HAP-1 (cell line): ENCODE results near the gene SACM1L.

Experiments
- DNase-seq, 2 experiments: peaks; one replicate each; pipeline ENCODE4 v3.0.0-alpha.2; 2016 to 2020; ENCODE audit warnings: low spot score in 2 of 2
- H3K27me3 ChIP-seq: fragments of 250-450 bp; sonication (Bioruptor Pico); 2 replicates; pipeline ENCODE4 v1.5.1; 2020; ENCODE audit warnings: low read depth, mild to moderate bottlenecking, moderate library complexity
- H3K36me3 ChIP-seq: fragments of 250-450 bp; sonication (Bioruptor Pico); replicated peaks from 2 replicates; pipeline ENCODE4 v1.5.1; 2020; ENCODE audit warnings: mild to moderate bottlenecking
- H3K4me1 ChIP-seq: fragments of 250-450 bp; sonication (Bioruptor Pico); 2 replicates; pipeline ENCODE4 v1.5.1; 2020; ENCODE audit warnings: mild to moderate bottlenecking
- H3K4me3 ChIP-seq: fragments of 250-450 bp; sonication (Bioruptor Pico); 2 replicates; pipeline ENCODE4 v1.5.1; 2020; ENCODE audit warnings: mild to moderate bottlenecking, moderate library complexity
- H3K9me3 ChIP-seq: fragments of 250-450 bp; sonication (Bioruptor Pico); 2 replicates; pipeline ENCODE4 v1.5.1; 2020; ENCODE audit warnings: mild to moderate bottlenecking, moderate library complexity
- in situ Hi-C: fragments of 300-500 bp; cut with MboI; formaldehyde crosslinking; loops from 3 replicates; pipeline ENCODE4 v1.14.3; 2020; ENCODE audit warnings: low sequenced_read_pairs, inconsistent platforms, mixed read lengths

SACM1L gene

DNA sequence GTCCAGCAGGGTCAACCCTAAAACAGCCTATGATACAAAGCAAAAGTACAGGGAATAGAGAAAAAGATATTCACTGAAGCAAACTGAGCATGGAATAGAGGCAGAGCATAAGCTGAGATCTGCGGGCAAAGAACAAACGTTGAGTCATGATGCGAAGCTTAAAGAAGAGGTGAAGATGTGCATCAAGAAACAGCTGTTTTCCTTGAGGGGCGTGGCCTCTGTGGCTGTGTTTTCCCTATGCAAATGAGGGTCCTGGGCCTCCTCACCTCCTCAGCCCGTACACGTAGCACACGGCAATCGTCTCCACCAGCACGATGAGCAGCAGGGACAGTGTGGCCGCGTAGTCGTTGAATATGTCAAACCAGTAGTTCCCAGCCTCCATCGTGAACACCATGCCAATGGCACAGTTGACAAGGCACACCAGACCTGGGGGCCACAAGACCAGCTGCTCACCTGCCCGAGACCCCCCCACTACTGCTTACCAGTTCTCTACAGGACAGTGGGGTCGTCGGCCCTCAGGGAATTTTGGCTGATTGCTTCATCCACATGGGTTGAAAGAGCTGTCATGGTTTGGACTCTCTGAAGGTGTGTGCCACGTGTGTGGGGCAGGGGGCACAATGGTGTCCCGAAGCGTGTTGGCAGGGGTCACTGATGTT lies 73.6 kb downstream of the SACM1L start:
- Histone ChIP-seq H3K4me1 (no peaks in the 10 kb centered on the region), H3K27me3 (no peaks in the 10 kb centered on the region), H3K9me3 (no peaks in the 10 kb centered on the region), H3K36me3 (no peaks in the 10 kb centered on the region), H3K4me3 (no peak overlapping the region)
- in situ Hi-C loops: no loop called here
- no peak for DNase-seq

DNA sequence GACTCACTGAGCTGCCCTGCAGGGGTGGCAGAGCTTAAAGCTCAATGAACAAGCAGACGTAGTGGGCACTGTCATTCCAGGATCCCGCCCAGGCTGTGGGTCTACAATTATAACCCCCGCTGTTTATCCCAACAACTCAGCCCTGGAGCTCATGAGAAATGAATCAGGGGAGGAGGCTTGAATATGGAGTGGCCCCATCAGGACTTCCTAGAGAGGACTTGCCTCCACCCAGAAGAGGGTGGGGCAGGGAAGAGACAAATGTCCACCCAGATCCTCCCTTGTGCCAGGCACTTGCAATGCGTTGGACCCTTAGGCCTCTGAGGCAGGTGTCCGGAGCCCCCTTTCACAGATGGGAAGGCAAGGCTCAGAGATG lies 74.1 kb downstream of the SACM1L start:
- DNase-seq: no peak
- Histone ChIP-seq H3K4me1 (no peaks in the 10 kb centered on the region), H3K4me3 (no peak overlapping the region), H3K27me3 (peaks cover 4% of the 10 kb centered on the region; the same call in 1 of the 2 replicates), H3K36me3 (no peaks in the 10 kb centered on the region), H3K9me3 (no peaks in the 10 kb centered on the region)
- in situ Hi-C loops: no loop called here

DNA sequence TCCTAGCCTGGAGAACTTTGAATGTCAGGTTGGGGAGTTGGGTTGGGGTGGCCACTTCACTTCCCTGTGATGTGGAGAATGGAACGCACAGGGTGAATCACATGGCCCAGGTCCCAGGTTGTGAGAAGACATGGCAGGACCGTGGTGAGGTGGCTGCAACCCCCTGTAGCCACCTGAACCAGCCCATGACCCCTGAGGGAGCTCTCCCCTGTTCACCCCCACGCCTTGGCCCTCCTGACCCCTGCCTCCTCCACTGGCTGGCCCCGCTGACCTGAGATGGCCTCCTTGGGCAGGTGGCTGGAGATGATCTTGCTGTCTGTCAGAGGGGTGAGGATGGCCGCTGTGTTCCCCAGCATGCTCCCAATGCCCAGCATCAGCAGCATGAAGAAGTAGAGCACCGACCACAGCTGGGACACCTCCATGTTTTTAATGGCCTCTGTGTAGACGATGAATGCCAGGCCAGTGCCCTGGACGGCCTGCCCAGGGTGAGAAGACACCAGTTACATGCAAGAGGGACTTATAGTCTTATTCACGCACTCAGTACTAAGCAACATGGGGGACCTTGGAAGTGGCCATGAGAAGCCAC lies 76.2 kb downstream of the SACM1L start:
- DNase-seq: no peak
- no peaks in the 10 kb centered on the region for H3K36me3 ChIP-seq
- no peak overlapping the region for H3K4me3 ChIP-seq
- H3K9me3 ChIP-seq: no peaks in the 10 kb centered on the region
- in situ Hi-C loops: no loop called here
- H3K4me1 ChIP-seq: no peaks in the 10 kb centered on the region
- H3K27me3 ChIP-seq: peaks cover 13% of the 10 kb centered on the region

DNA sequence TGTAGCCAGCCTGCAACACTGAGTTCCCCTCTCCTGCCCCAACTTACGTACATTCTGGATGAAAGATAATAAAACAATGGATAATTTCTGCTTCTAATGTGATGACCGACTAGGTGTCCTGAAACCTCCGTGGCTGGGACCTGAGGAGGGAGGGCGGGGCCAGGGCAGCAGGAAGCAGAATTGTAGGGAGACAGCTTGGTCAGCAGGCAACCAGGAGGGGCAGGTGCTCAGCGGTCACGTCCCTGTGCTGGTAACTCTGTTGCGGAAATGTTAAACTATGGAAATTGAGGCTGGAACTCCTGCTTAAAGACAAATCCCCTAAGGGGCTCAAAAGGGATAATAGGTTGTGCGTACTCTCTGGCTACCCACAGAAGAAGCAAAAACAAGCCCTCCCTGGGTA lies 76.8 kb downstream of the SACM1L start:
- H3K27me3 ChIP-seq: peaks cover 13% of the 10 kb centered on the region
- H3K9me3 ChIP-seq: no peaks in the 10 kb centered on the region
- H3K36me3 ChIP-seq: no peaks in the 10 kb centered on the region
- H3K4me3 ChIP-seq: no peak overlapping the region
- in situ Hi-C loops: no loop called here
- DNase-seq: no peak
- H3K4me1 ChIP-seq: no peaks in the 10 kb centered on the region

DNA sequence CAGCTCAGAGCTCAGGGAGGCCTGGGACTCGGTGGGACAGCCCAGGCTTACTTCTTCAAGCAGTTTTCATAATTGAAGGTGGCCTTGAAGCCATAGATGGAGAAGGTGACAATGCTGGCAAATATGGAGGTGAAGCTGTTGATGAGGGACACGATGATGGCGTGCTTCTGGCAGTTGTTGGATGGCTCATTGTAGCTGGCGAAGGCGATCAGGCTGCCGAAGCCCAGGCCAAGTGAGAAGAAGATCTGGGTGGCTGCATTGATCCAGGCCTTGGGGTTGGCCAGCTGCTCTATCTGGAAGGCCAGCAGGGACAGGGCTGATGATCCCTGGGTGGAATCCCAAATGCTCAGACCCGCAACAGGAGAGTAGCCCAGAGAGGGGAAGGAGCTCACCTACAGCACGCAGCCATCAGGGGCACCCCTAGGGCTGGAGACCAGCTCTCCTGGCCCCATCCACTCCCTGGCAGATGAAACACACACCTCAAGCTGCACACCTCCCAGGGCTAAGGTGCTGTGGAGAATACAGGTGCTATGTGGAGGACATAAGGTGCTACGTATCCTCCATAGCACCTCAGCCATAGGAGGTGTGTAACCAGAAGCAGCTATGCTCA lies 82.1 kb downstream of the SACM1L start:
- DNase-seq: no peak
- no peaks in the 10 kb centered on the region for H3K4me1 ChIP-seq
- H3K36me3 ChIP-seq: no peaks in the 10 kb centered on the region
- in situ Hi-C loops: no loop called here
- H3K9me3 ChIP-seq: no peaks in the 10 kb centered on the region
- H3K27me3 ChIP-seq: peaks cover 13% of the 10 kb centered on the region
- no peak overlapping the region for H3K4me3 ChIP-seq

DNA sequence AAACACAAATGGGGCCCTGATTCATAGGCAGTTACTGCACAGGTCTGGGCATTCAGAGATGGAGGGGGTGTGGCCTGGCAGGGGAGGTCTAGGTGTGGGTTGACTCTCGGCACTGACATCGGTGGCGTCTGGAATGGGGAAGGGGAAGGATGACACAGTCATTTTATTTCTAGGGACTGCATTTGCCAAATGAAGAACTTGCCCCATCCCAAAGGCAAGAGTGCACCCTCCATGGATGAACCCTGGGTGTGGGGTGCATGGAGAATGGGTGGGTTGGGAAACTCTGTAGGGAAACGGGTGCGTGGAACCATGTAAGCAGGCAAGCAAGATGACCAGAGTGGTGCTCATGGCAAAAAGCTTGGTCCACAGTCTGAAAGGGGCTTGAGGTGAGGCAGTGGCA lies 82.6 kb downstream of the SACM1L start:
- in situ Hi-C loops: no loop called here
- Histone ChIP-seq H3K36me3 (no peaks in the 10 kb centered on the region), H3K4me3 (no peak overlapping the region), H3K27me3 (peaks cover 13% of the 10 kb centered on the region), H3K9me3 (no peaks in the 10 kb centered on the region), H3K4me1 (no peaks in the 10 kb centered on the region)
- no peak for DNase-seq

DNA sequence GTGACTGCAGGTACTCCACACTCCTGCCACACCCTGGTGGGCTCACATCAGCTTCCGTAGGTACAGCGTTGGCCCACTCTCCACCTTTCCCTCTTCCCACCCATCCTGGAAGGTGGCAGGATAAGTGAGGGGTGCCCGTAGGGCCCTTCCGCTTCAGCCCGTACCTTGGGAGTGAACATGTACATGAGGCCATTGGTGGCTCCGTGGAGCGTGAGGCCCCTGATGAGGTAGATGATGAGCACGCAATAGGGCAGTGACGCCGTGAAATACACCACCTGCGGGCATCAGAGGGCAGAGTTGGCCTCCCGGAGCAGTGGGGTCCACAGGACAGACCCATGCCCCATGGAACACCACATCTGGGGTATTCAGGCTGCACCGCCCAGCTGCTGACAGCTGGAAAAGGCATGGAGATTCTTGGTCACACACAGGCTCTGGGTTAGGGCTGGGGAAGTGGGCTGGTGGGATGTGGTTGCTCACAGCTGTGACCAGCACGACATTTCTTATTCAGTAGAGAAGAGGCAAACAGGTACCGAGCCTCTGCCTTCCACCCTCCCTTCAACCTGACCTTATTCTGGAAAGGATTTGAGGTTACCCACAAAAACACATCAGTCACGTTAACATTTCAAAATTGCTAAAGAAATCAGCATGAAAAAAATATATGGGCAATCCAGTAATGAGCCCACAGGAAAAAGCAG lies 83.3 kb downstream of the SACM1L start:
- H3K4me3 ChIP-seq: no peak overlapping the region
- no peaks in the 10 kb centered on the region for H3K9me3 ChIP-seq
- peaks cover 13% of the 10 kb centered on the region for H3K27me3 ChIP-seq
- no peaks in the 10 kb centered on the region for H3K36me3 ChIP-seq
- in situ Hi-C loops: no loop called here
- DNase-seq: no peak
- no peaks in the 10 kb centered on the region for H3K4me1 ChIP-seq

DNA sequence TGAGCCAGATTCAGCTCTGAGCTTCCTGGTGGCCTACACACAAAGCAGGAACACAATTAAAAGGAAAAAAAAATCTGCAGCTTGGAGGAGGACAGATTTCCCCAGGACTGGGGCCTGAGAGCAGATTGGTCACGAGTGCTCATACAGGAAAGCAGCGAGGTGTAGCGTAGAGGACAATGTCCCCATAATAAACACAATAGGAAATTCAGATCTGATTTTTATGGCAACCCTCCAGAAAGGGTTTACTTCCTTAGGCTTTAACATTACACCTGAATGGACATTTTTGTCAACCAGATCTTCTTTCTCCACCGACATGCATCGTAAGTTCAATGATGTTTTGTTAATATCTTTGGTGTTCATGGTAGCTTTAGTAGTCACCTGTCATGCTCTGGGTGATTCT lies 83.9 kb downstream of the SACM1L start:
- H3K4me1 ChIP-seq: no peaks in the 10 kb centered on the region
- peaks cover 12% of the 10 kb centered on the region for H3K27me3 ChIP-seq
- H3K9me3 ChIP-seq: no peaks in the 10 kb centered on the region
- in situ Hi-C loops: no loop called here
- H3K36me3 ChIP-seq: no peaks in the 10 kb centered on the region
- no peak for DNase-seq
- no peak overlapping the region for H3K4me3 ChIP-seq

DNA sequence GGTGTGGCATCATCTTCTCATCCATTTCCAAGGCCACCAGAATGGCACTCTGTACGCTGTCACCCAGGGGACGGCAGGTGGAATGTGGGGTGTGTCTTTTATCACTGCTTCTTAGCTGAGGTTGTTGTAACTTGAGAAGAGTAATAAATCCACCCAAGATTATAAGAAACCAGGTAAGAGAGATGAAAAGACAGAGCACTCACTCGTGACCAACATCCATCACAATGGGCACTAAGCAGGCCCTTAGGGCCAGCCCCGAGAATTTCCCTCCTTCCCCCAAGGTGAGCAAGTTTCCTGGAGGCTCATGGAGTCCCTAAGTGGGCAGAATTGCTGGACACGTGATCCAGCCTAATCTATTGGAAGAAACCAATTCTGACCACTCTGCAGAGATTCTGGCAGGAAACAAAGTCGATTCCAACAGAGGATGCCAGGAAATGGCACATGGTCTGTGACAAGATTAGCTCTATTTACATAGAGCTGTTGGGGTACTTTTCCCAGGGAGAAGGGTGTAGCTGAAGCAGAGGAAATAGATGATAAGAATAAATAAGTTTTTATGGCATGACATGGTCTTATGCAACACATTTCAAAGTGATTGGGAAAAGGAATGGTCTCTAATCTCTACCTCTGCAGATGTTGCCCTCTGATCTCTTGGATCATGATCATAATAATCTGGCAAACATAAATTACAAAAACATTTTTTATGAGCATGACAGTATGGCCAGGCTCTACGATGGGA lies 84.7 kb downstream of the SACM1L start:
- H3K4me3 ChIP-seq: no peak overlapping the region
- H3K27me3 ChIP-seq: peaks cover 7% of the 10 kb centered on the region
- no peaks in the 10 kb centered on the region for H3K9me3 ChIP-seq
- no peaks in the 10 kb centered on the region for H3K36me3 ChIP-seq
- H3K4me1 ChIP-seq: no peaks in the 10 kb centered on the region
- in situ Hi-C loops: no loop called here
- DNase-seq: no peak

DNA sequence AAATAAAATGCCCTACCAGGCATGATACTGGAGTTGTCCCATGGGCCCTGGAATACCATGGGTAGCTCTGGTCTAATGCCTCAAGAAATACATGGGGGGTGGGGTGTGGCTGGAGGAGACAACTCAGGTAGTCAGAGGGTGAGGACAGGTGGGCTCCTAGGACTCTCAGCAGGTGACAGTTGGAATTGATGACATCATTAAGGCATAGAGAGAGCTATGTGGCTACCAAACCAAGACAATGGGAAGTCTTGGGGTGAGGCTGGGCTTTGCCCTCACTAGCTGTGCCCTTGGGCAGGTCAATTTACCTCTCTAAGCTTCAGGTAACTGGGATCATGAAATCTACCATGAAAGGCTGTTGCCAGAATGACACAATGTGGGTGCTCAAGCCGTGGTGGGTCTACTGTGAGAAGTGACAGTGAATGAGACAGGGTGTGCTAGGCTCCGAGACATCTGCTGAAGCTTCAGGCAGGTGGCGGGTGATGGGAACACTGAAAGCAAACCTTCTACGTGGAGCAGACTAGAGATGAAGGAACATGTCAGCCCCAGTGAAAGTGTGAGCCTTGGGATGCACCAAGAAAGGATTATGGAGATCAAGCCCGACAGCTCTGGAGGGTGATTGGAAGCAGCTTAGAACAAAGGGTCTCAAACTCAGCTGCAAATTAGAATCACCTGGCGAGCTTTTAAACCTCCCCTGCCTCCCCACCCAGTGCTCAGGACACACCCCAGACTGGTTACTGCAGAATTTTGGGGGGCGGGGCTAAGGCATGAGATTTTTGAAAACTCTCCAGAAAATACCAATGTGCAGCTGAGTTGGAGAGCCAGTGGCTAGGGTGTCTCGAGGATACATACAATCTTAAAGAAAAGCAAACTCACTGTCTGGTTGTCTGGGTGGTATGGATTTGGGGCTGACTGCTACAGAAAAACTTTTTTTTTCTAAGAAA lies 85.7 kb downstream of the SACM1L start:
- Histone ChIP-seq H3K4me3 (no peak overlapping the region), H3K27me3 (no peaks in the 10 kb centered on the region; the same call in 1 of the 2 replicates), H3K36me3 (no peaks in the 10 kb centered on the region), H3K4me1 (no peaks in the 10 kb centered on the region), H3K9me3 (no peaks in the 10 kb centered on the region)
- in situ Hi-C loops: no loop called here
- no peak for DNase-seq

DNA sequence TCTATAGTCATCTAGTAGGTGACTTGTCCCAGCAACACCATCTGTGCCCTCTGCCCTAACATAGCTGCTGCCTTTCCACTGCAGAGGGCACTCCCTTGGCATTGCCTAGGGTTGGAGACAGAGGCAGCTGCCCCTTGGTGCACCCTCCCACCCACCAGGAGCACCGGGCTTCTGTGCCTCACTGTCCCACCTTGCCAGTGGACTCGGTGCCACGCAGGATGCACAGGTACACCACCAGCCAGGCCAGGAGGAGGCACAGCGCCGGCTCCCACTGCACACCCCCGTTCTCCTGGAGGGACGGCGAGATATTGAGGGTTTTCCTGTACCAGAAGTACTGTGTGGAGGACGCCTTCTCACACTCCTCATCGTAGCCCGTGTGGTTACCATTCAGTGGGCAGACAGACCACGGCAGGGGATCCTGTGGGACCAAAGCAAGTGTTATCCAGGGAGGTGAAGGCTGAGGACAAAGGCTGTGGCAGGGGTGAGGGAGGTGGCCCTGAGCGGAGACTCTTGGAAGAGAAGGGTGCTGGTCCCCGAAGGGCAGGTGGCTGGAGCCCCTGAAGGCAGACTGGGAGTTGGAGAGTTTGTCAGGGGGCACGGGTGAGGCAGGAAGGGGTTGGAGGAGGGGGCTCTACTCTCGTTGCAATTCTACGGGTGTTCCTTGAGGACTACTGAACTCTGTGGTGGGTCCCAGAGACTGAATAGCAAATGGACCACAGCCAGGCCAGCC lies 86.5 kb downstream of the SACM1L start:
- Histone ChIP-seq H3K36me3 (no peaks in the 10 kb centered on the region), H3K4me1 (no peaks in the 10 kb centered on the region), H3K9me3 (no peaks in the 10 kb centered on the region), H3K27me3 (no peaks in the 10 kb centered on the region; the same call in 1 of the 2 replicates), H3K4me3 (no peak overlapping the region)
- in situ Hi-C loops: no loop called here
- DNase-seq: no peak

DNA sequence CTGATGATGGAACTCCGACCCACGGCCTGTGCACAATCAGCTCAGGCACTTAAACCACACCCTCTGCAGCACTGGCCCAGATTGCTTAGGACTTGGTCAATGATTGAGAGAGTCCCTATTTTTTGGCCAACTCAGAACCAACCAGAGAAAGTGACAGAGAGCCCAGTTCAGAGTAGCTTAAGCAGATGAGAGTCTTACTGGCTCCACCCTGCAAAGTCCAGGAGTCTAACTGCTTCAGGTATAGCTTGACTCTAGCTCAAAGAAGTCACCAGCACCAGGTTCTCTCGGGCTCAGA lies 87.1 kb downstream of the SACM1L start:
- Histone ChIP-seq H3K36me3 (no peaks in the 10 kb centered on the region), H3K9me3 (no peaks in the 10 kb centered on the region), H3K27me3 (no peaks in the 10 kb centered on the region; the same call in 1 of the 2 replicates), H3K4me3 (no peak overlapping the region), H3K4me1 (no peaks in the 10 kb centered on the region)
- no peak for DNase-seq
- in situ Hi-C loops: no loop called here
